22Rv1 (cell line): Measurements from ENCODE around the gene USP11.

Source experiments
- H3K27ac ChIP-seq: fragments of 450-650 bp; 2 replicates; pipeline ENCODE4 v1.5.1; 2017
- ZFX ChIP-seq: fragments of 450-650 bp; IDR thresholded peaks from 2 replicates; pipeline ENCODE4 v1.6.1; 2017; ENCODE audit warnings: antibody characterized with exemption, borderline replicate concordance
- TF ChIP-seq, protein P1 (sequence below): fragments of 450-650 bp; IDR thresholded peaks from 2 replicates; pipeline ENCODE4 v1.5.1; 2017; ENCODE audit warnings: mild to moderate bottlenecking

USP11 gene

GRCh38 chrX:47239898-47240545 is 7.2 kb downstream of the USP11 start:
- no peak for TF ChIP-seq ZFX
- TF ChIP-seq, protein P1, sequence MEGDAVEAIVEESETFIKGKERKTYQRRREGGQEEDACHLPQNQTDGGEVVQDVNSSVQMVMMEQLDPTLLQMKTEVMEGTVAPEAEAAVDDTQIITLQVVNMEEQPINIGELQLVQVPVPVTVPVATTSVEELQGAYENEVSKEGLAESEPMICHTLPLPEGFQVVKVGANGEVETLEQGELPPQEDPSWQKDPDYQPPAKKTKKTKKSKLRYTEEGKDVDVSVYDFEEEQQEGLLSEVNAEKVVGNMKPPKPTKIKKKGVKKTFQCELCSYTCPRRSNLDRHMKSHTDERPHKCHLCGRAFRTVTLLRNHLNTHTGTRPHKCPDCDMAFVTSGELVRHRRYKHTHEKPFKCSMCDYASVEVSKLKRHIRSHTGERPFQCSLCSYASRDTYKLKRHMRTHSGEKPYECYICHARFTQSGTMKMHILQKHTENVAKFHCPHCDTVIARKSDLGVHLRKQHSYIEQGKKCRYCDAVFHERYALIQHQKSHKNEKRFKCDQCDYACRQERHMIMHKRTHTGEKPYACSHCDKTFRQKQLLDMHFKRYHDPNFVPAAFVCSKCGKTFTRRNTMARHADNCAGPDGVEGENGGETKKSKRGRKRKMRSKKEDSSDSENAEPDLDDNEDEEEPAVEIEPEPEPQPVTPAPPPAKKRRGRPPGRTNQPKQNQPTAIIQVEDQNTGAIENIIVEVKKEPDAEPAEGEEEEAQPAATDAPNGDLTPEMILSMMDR, result no peak
- H3K27ac ChIP-seq, result no peak overlapping the region

GRCh38 chrX:47240619-47241018 is 7.8 kb downstream of the USP11 start:
- TF ChIP-seq, protein P1, result no peak
- TF ChIP-seq ZFX, result no peak
- H3K27ac ChIP-seq, result no peak overlapping the region

GRCh38 chrX:47241201-47242011 is 8.6 kb downstream of the USP11 start:
- no peak for TF ChIP-seq ZFX
- TF ChIP-seq, protein P1, result no peak

GRCh38 chrX:47242321-47242720 is 9.5 kb downstream of the USP11 start:
- TF ChIP-seq ZFX, result no peak
- TF ChIP-seq, protein P1, result no peak
- H3K27ac ChIP-seq, result no peak overlapping the region

More at GRCh38 chrX:47241201-47242011, 8.6 kb downstream of the USP11 start:
- no peak overlapping the region for H3K27ac ChIP-seq

- no peak for TF ChIP-seq ZFX
- TF ChIP-seq, protein P1, result no peak
- no peak overlapping the region for H3K27ac ChIP-seq
Observed at GRCh38 chrX:47243351-47243750, 10.5 kb downstream of the USP11 start.

- H3K27ac ChIP-seq, result no peak overlapping the region
Observed at GRCh38 chrX:47244676-47245075, 11.9 kb downstream of the USP11 start.

DNA sequence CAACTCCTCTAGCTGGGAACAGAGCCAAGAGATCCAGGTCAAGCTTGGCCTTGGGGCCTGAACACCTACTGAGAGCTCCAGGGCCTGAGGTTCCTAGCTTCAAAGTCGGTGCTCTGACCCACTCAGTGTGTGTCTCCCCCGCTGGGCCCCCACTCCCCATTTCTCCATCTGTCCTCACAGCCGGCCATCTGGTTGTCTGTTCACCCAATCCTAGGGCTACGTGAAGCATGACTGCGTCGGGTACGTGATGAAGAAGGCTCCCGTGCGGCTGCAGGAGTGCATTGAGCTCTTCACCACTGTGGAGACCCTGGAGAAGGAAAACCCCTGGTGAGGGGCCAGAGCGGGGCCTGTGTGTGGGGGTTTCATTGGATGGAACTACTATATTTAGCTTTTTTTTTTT is 12.3 kb downstream of the USP11 start:
- H3K27ac ChIP-seq, result no peak overlapping the region
- no peak for TF ChIP-seq ZFX
- TF ChIP-seq, protein P1, result no peak

More at GRCh38 chrX:47244676-47245075, 11.9 kb downstream of the USP11 start:
- no peak for TF ChIP-seq ZFX
- TF ChIP-seq, protein P1, result no peak
